Caco-2 (cell line): Measurements from ENCODE around the gene KRTAP4-1. TPM values are rescaled to one million over a fixed set of nuclear protein-coding genes. Genes with fewer than 3 reads are reported as not detected.

ENCODE experiments used
- BruUV-seq: library from RNA; stranded (reverse); fragments of 400-500 nt; replicated peaks from 2 replicates; lab custom pipeline; 2021; lab: Mats Ljungman, UMichigan
- CTCF ChIA-PET: fragments of 300-600 bp; sonication (Branson Sonifier 250); formaldehyde crosslinking; loops from one replicate; lab custom pipeline; 2022; ENCODE audit warnings: antibody characterized with exemption; lab: Charles Lee
- POLR2A ChIA-PET: fragments of 300-600 bp; sonication (Branson Sonifier 250); formaldehyde crosslinking; loops from one replicate; lab custom pipeline; 2022; ENCODE audit warnings: antibody characterized with exemption; lab: Charles Lee
- DNase-seq, 2 experiments: peaks; one replicate each; pipeline versions ENCODE4 v3.0.0 to v3.0.0-alpha.2; 2020 to 2022
- H3K27me3 ChIP-seq: replicated peaks from 2 replicates; pipeline ENCODE4 v1.6.0; 2011; ENCODE audit warnings: low read length; ENCODE audit not compliant: control insufficient read depth, insufficient read depth
- H3K36me3 ChIP-seq: 2 replicates; pipeline ENCODE4 v1.5.1; 2011; ENCODE audit warnings: low read length; ENCODE audit not compliant: control insufficient read depth, insufficient read depth
- H3K4me1 ChIP-seq: fragments of 250-450 bp; sonication (Bioruptor Pico); 2 replicates; pipeline ENCODE4 v1.5.1; 2020; ENCODE audit warnings: mild to moderate bottlenecking
- H3K4me3 ChIP-seq: 2 replicates; pipeline ENCODE4 v1.5.1; 2011; ENCODE audit warnings: low read depth, mild to moderate bottlenecking, control low read depth, low read length
- H3K9me3 ChIP-seq: fragments of 250-450 bp; sonication (Bioruptor Pico); 2 replicates; pipeline ENCODE4 v1.5.1; 2020; ENCODE audit warnings: mild to moderate bottlenecking, moderate library complexity
- H3K27ac Mint-ChIP-seq: one replicate; pipeline ENCODE4 v1.8.0; 2022; ENCODE audit warnings: mixed read lengths; ENCODE audit not compliant: unreplicated experiment
- H3K27me3 Mint-ChIP-seq: one replicate; pipeline ENCODE4 v1.8.0; 2022; ENCODE audit warnings: mixed read lengths; ENCODE audit not compliant: insufficient read depth, unreplicated experiment
- H3K36me3 Mint-ChIP-seq: one replicate; pipeline ENCODE4 v1.8.0; 2022; ENCODE audit warnings: mild to moderate bottlenecking, mixed read lengths; ENCODE audit not compliant: insufficient read depth, unreplicated experiment
- H3K4me1 Mint-ChIP-seq: one replicate; pipeline ENCODE4 v1.8.0; 2022; ENCODE audit warnings: low read depth, mixed read lengths; ENCODE audit not compliant: unreplicated experiment
- H3K4me3 Mint-ChIP-seq: one replicate; pipeline ENCODE4 v1.8.0; 2022; ENCODE audit warnings: mild to moderate bottlenecking, moderate library complexity, mixed read lengths; ENCODE audit not compliant: unreplicated experiment
- H3K9me3 Mint-ChIP-seq: one replicate; pipeline ENCODE4 v1.8.0; 2022; ENCODE audit warnings: mixed read lengths; ENCODE audit not compliant: unreplicated experiment
- intact Hi-C: fragments of 100-400 bp; cut with micrococcal nuclease; formaldehyde crosslinking; loops from one replicate; pipeline ENCODE4 v1.10.0; 2022; ENCODE audit not compliant: unreplicated experiment
- total RNA-seq: library from RNA; stranded (reverse); gene quantifications from 2 replicates; pipeline ENCODE4 v1.2.3, GENCODE V29; 2022
- TF ChIP-seq, protein P1 (sequence below), 2 experiments: fragments of 200-600 bp in 1 of 2; IDR thresholded peaks; 1 replicate in 1 of 2; 2 replicates in 1 of 2; pipeline versions ENCODE4 v1.5.1 to v1.8.0; 2011 to 2022; ENCODE audit warnings: antibody characterized with exemption in 1 of 2, control low read depth in 1 of 2, inconsistent platforms in 1 of 2, low read depth in 1 of 2, low read length in 1 of 2, mild to moderate bottlenecking in 1 of 2, moderate library complexity in 1 of 2; ENCODE audit not compliant: insufficient read depth in 1 of 2, severe bottlenecking in 1 of 2, unreplicated experiment in 1 of 2

The KRTAP4-1 gene
- total RNA-seq, 1 experiment from 2014 or later, result not detected

DNA sequence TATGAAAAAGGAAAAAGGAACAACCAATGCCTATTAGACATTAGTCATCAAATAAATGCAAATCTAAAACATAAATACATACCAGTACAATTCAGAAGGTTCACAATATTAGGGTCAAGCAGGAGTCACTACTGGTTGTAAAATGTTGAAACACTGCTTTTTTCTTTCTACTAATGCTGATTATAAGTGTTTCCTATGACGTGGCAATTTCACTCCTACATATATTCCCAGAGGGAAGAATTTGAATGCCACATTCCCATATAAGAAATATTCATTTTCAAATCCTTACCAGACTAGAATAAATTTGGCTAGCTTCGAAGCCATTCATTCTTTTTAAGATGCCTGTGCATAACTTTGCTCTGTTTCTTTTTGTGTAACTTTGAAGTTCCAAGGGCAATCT is 39.1 kb upstream of the KRTAP4-1 start:
- Mint-ChIP-seq H3K36me3 (no peaks in the 10 kb centered on the region), H3K4me3 (no peak overlapping the region), H3K4me1 (no peaks in the 10 kb centered on the region), H3K27me3 (no peaks in the 10 kb centered on the region), H3K9me3 (no peaks in the 10 kb centered on the region), H3K27ac (no peak overlapping the region)
- H3K27me3 ChIP-seq, result no peaks in the 10 kb centered on the region
- CTCF ChIA-PET, result no interaction called here
- POLR2A ChIA-PET, result no interaction called here
- intact Hi-C loops, result no loop called here
- BruUV-seq, result no TSS peak
- no peaks in the 10 kb centered on the region for H3K4me1 ChIP-seq
- TF ChIP-seq, protein P1, sequence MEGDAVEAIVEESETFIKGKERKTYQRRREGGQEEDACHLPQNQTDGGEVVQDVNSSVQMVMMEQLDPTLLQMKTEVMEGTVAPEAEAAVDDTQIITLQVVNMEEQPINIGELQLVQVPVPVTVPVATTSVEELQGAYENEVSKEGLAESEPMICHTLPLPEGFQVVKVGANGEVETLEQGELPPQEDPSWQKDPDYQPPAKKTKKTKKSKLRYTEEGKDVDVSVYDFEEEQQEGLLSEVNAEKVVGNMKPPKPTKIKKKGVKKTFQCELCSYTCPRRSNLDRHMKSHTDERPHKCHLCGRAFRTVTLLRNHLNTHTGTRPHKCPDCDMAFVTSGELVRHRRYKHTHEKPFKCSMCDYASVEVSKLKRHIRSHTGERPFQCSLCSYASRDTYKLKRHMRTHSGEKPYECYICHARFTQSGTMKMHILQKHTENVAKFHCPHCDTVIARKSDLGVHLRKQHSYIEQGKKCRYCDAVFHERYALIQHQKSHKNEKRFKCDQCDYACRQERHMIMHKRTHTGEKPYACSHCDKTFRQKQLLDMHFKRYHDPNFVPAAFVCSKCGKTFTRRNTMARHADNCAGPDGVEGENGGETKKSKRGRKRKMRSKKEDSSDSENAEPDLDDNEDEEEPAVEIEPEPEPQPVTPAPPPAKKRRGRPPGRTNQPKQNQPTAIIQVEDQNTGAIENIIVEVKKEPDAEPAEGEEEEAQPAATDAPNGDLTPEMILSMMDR (IDR thresholded peaks at IDR 0.05; ENCODE audit: insufficient read depth in 1 of 2, low read depth in 1 of 2, low read length in 1 of 2, severe bottlenecking in 1 of 2, unreplicated experiment in 1 of 2), result no peak
- no peak overlapping the region for H3K4me3 ChIP-seq
- 0 out of 2 replicates have a peak, but pooled peaks cover 4% of the 10 kb centered on the region for H3K9me3 ChIP-seq
- H3K36me3 ChIP-seq, result no peaks in the 10 kb centered on the region
- no peak for DNase-seq

DNA sequence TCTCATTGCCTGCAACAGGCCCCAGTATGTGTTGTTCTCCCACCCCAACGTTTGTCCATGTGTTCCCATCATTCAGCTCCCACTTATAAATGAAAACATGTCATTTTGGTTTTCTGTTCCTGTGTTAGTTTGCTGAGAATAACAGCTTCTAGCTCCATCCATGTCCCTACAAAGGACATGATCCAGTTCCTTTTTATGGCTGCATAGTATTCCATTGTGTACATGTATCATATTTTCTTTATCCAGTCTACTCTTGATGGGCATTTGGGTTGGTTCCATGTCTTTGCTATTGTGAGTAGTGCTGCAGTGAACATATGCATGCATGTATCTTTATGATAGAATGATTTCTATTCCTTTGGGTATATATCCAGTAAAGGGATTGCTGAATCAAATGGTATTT is 31.0 kb upstream of the KRTAP4-1 start:
- H3K4me3 ChIP-seq, result no peak overlapping the region
- H3K4me3 Mint-ChIP-seq, result no peak overlapping the region
- H3K27me3 Mint-ChIP-seq, result no peaks in the 10 kb centered on the region
- ChIA-PET POLR2A (no interaction called here), CTCF (interaction anchor here (1.0 kb wide), 1 partner anchor 356 kb away, joined by 3 read pairs; no protein-coding TSS in a partner anchor)
- no peak for DNase-seq
- H3K4me1 ChIP-seq, result no peaks in the 10 kb centered on the region
- no peaks in the 10 kb centered on the region for H3K36me3 ChIP-seq
- H3K36me3 Mint-ChIP-seq, result no peaks in the 10 kb centered on the region
- TF ChIP-seq, protein P1 (IDR thresholded peaks at IDR 0.05; ENCODE audit: insufficient read depth in 1 of 2, low read depth in 1 of 2, low read length in 1 of 2, severe bottlenecking in 1 of 2, unreplicated experiment in 1 of 2), result no peak
- no peak overlapping the region for H3K27ac Mint-ChIP-seq
- 0 out of 2 replicates have a peak, but pooled peaks cover 4% of the 10 kb centered on the region for H3K9me3 ChIP-seq
- H3K9me3 Mint-ChIP-seq, result no peaks in the 10 kb centered on the region
- H3K4me1 Mint-ChIP-seq, result no peaks in the 10 kb centered on the region
- no peaks in the 10 kb centered on the region for H3K27me3 ChIP-seq
- BruUV-seq, result no TSS peak
- intact Hi-C loops, result no loop called here

DNA sequence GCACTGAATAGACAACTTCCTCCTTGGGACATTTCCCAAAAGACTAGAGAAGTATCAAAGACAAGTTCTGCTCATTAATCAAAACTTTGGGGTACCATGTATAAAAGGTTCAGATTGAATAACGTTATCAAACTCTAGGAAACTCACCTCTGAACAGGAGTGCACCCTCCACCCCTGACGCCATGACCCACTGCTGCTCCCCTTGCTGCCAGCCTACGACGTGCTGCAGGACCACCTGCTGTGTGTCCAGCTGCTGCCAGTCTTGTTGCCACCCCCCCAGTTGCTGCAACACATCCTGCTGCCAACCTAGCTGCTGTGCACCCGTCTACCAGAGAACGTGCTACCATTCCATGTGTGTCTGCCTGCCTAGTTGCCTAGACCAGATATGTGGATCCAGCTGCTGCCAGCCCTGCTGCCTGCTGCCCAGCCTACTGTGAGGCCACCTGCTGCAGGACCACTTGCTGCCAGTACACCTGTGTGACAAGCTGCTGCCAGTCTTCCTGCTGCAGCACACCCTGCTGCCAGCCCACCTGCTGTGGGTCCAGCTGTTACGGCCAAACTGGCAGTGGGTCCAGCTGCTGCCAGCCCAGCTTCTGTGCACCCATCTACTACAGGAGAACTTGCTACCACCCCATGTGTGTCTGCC is 27.9 kb upstream of the KRTAP4-1 start:
- no peak overlapping the region for H3K27ac Mint-ChIP-seq
- TF ChIP-seq, protein P1 (IDR thresholded peaks at IDR 0.05; ENCODE audit: insufficient read depth in 1 of 2, low read depth in 1 of 2, low read length in 1 of 2, severe bottlenecking in 1 of 2, unreplicated experiment in 1 of 2), result no peak
- H3K36me3 Mint-ChIP-seq, result no peaks in the 10 kb centered on the region
- POLR2A ChIA-PET, result no interaction called here
- Histone ChIP-seq H3K36me3 (no peaks in the 10 kb centered on the region), H3K9me3 (peaks cover 4% of the 10 kb centered on the region; the same call in 1 of the 2 replicates), H3K4me1 (no peaks in the 10 kb centered on the region), H3K4me3 (no peak overlapping the region), H3K27me3 (no peaks in the 10 kb centered on the region)
- CTCF ChIA-PET, result no interaction called here
- H3K4me3 Mint-ChIP-seq, result no peak overlapping the region
- intact Hi-C loops, result no loop called here
- no TSS peak for BruUV-seq
- H3K27me3 Mint-ChIP-seq, result no peaks in the 10 kb centered on the region
- H3K9me3 Mint-ChIP-seq, result no peaks in the 10 kb centered on the region
- H3K4me1 Mint-ChIP-seq, result no peaks in the 10 kb centered on the region
- no peak for DNase-seq
